LNCaP clone FGC (cell line): ENCODE results near the gene AMN.

Source experiments
- DNase-seq: peaks from one replicate; pipeline ENCODE4 v3.0.0-alpha.2; 2011; ENCODE audit warnings: low read depth
- H3K4me3 ChIP-seq: 2 replicates; pipeline ENCODE4 v1.5.1; 2011; ENCODE audit warnings: mild to moderate bottlenecking, low read depth, low read length, control low read depth
- TF ChIP-seq, protein P1 (sequence below): IDR thresholded peaks from 2 replicates; pipeline ENCODE4 v1.5.1; 2012; ENCODE audit warnings: mild to moderate bottlenecking; ENCODE audit not compliant: control insufficient read depth, insufficient read depth; ENCODE audit errors: extremely low read depth

AMN gene

DNA sequence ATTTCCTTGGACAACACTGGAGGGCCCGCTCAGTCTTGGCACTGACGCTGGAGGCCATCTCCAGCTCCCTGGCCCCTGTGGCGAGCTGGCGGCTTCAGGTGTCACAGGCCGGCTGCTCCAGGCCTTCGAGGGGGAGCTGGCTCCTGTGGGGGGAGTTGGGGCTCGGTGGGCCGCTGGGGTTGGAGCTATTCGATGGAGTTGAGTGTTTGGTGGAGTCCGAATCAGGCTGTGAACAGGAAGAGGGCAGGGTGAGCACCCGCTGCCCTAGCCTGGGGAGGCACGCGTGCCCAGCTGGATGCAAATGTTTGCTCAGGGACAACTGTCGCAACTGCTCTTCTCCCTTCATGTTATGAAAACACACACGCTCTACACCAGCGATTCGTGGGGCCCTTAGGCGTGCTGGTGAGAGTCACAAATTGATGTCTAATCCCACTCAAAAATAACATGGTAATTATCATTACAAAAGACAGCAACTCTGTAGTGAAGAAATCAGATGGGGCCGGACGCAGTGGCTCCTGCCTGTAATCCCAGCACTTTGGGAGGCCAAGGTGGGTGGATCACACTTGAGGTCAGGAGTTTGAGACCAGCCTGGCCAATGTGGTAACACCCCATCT, 11.3 kb downstream of the AMN start:
- no peak for DNase-seq
- no peak overlapping the region for H3K4me3 ChIP-seq
- TF ChIP-seq, protein P1, sequence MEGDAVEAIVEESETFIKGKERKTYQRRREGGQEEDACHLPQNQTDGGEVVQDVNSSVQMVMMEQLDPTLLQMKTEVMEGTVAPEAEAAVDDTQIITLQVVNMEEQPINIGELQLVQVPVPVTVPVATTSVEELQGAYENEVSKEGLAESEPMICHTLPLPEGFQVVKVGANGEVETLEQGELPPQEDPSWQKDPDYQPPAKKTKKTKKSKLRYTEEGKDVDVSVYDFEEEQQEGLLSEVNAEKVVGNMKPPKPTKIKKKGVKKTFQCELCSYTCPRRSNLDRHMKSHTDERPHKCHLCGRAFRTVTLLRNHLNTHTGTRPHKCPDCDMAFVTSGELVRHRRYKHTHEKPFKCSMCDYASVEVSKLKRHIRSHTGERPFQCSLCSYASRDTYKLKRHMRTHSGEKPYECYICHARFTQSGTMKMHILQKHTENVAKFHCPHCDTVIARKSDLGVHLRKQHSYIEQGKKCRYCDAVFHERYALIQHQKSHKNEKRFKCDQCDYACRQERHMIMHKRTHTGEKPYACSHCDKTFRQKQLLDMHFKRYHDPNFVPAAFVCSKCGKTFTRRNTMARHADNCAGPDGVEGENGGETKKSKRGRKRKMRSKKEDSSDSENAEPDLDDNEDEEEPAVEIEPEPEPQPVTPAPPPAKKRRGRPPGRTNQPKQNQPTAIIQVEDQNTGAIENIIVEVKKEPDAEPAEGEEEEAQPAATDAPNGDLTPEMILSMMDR: no peak

DNA sequence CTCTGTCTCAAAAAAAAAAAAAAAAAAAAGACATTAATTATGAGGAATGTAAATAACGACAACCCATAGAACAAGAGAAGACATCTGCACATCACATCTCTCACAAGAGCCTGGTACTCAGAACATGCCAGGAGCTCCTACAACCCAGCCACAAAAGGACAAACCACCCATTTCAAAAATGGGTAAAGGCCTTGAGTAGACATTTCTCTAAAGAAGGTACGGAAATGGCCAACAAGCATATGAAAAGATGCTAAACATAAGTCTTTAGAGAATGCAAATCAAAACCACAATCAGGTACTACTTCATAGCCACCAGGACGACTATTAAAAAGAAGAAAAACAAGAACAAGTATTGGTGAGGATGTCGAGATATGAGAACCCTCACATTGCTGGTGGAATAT, 13.3 kb downstream of the AMN start:
- no peak for DNase-seq
- H3K4me3 ChIP-seq: no peak overlapping the region
- TF ChIP-seq, protein P1: no peak

DNA sequence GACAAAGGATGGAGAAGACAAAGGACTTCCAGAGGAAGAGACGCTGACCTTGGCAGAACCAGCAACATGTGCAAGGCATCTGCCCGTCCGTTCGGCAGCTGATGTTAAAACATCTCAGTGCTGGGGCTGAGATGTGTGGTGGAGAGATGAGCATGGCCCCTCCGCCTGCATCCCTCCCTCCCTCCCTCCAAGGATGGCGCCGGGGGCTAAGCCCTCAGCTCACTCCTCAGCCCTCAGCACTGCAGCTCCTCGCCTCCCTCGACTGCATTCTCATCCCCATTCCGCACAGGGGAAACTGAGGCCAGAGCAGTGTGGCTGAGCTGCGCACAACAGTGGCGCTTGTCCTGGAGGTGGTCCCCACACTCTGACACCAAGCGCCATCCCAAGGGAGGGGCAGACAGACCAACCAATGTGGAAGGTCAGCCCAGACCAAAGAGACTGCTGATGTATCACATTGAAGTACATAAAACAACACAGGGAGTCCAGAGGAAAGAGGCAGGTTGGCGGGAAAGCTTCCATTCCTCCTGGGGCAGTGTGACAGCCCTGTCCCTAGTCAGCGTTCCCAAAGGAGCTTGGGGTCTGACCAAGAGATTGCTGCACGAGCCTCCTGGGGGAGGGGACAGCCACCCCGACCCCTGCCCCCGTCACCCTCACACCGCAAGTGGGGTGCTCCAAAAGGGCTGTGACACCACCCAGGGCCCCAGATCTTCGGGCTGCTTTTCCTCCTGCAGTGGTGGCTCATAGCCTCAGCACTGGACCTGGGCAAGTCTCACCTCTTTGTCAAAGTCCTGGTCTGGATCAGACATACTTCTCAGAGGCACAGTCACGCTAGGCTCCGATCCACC, 15.1 kb downstream of the AMN start:
- TF ChIP-seq, protein P1: no peak
- no peak for DNase-seq
- H3K4me3 ChIP-seq: no peak overlapping the region

DNA sequence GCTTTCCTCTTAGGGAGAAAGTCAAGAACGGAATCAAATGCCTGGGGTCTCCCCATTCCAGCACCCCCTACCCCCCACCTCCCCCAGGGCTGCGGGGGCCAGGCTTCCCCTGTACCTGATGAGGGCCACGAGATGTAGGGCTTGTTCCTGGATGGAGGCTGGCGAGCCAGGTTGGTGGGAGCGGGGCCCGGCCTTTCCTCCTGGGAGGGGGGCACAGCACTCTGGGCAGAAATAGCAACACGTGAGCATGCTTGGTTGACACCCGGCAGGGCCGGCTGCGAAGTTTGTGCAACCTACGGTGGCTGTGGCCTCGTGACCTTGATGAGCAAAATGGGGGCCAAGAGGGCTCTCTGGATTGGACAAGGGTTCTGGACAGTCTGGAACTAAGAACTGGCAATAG, 15.7 kb downstream of the AMN start:
- H3K4me3 ChIP-seq: no peak overlapping the region
- DNase-seq: no peak
- TF ChIP-seq, protein P1: no peak

DNA sequence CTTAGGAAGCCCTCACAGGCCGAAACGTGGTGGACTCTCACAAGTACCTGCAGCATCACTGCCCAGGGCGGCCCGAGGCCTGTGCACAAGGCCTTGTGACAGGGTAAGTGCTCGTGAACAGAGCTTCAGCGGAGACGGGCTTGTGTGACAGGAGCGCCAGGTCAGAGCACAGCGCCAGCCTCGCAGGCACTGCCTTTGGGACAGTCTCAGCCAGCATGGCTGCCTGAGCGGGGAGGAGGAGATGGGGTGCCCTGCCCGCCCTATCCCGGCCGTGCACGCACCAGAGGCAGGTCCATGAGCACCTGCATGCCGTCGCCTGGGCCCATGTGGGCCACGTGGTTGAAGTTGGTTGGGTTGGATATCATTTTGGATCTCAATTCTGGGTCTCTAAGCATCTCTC, 16.9 kb downstream of the AMN start:
- DNase-seq: no peak
- TF ChIP-seq, protein P1: no peak
- H3K4me3 ChIP-seq: no peak overlapping the region

DNA sequence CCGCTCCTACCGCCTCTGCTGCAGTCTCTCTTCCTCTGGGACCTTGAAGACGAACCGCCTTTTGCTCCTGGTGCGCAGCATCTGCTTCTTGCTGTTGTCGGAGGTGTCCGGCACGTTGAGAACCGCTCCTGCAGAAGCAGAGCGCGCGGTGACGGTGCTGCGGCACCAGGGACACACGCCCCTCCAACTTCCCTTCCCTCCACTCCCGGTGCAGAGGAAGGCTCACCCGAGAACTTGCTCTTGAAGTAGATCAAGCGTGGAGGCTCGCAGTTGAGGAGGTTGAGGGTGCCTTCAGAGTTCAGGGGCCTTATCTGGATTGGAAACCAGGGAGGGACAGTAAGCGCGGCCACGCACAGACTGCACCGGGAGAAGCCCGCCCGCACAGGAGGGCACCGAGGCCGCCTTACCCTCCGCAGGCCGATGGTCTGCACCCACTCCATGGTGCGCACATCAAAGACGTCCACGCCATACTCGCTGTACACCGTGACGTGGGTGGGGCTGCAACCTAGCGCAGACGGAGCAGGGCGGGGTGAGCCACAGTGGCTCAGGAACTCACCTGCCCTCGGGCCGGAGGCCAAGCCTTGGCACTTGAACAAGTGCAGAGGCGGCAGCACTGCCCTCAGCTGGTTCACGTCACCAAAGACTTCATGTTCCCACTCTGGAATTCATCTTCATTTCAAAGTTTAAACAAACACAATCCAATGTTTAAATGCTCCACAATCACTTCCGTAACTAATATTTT, 17.5 kb downstream of the AMN start:
- no peak overlapping the region for H3K4me3 ChIP-seq
- TF ChIP-seq, protein P1: peak; percentile 33; the same call in 1 of the 2 replicates
- peak; percentile 58 for DNase-seq
